NB4 (cell line): ENCODE results near the gene TIFAB.

ENCODE experiments used
- MYC ChIP-seq: IDR thresholded peaks from 2 replicates; pipeline ENCODE4 v1.6.1; 2011; ENCODE audit warnings: low read depth, low read length
- POLR2A ChIP-seq: IDR thresholded peaks from 2 replicates; pipeline ENCODE4 v1.6.1; 2011; ENCODE audit warnings: mild to moderate bottlenecking; ENCODE audit not compliant: insufficient read length; ENCODE audit errors: extremely low read depth
- TF ChIP-seq, protein P1 (sequence below): IDR thresholded peaks from one replicate; pipeline ENCODE4 v1.5.1; 2012; ENCODE audit warnings: low read depth, low read length

DNA sequence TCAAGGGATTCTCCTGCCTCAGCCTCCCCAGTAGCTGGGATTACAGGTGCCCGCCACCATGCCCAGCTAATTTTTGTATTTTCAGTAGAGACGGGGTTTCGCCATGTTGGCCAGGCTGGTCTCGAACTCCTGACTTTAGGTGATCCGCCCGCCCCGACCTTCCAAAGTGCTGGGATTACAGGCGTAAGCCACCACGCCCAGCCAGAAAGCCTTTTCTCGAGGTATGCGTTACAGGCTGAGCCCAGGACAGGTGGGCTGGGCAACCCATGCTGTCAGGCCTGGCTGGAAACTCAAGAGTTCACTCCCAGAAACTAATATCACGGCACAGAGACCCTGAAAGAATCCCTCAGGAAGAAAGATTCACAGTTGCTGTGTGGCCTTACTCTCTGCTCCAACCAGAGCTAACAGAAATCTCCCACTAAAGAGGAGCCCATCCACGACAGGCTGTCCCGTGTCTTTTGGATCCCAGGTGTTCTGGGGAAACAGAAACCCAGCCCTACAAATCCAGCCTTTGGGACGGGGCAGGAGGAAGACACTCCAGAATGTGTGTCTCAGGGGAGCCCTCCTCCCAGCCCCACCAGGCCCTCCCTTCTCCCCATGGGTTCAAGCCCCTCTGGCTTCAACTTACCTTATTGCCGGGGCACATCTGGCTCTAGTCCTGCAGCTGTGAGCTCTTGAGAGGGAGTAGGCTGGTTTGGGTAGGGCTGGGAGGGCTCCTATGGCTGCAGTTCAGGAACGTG is 400 bp downstream of the TIFAB start:
- TF ChIP-seq, protein P1, sequence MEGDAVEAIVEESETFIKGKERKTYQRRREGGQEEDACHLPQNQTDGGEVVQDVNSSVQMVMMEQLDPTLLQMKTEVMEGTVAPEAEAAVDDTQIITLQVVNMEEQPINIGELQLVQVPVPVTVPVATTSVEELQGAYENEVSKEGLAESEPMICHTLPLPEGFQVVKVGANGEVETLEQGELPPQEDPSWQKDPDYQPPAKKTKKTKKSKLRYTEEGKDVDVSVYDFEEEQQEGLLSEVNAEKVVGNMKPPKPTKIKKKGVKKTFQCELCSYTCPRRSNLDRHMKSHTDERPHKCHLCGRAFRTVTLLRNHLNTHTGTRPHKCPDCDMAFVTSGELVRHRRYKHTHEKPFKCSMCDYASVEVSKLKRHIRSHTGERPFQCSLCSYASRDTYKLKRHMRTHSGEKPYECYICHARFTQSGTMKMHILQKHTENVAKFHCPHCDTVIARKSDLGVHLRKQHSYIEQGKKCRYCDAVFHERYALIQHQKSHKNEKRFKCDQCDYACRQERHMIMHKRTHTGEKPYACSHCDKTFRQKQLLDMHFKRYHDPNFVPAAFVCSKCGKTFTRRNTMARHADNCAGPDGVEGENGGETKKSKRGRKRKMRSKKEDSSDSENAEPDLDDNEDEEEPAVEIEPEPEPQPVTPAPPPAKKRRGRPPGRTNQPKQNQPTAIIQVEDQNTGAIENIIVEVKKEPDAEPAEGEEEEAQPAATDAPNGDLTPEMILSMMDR, result no peak
- TF ChIP-seq POLR2A (no peak), MYC (no peak)
